ENCODE results near the gene PSD2. TPM values are rescaled to one million over a fixed set of nuclear protein-coding genes. Genes with fewer than 3 reads are reported as not detected.

PSD2 gene
- total and polyA plus RNA-seq, 2 experiments from 2014 or later, result 0.08 to 0.10 TPM

DNA sequence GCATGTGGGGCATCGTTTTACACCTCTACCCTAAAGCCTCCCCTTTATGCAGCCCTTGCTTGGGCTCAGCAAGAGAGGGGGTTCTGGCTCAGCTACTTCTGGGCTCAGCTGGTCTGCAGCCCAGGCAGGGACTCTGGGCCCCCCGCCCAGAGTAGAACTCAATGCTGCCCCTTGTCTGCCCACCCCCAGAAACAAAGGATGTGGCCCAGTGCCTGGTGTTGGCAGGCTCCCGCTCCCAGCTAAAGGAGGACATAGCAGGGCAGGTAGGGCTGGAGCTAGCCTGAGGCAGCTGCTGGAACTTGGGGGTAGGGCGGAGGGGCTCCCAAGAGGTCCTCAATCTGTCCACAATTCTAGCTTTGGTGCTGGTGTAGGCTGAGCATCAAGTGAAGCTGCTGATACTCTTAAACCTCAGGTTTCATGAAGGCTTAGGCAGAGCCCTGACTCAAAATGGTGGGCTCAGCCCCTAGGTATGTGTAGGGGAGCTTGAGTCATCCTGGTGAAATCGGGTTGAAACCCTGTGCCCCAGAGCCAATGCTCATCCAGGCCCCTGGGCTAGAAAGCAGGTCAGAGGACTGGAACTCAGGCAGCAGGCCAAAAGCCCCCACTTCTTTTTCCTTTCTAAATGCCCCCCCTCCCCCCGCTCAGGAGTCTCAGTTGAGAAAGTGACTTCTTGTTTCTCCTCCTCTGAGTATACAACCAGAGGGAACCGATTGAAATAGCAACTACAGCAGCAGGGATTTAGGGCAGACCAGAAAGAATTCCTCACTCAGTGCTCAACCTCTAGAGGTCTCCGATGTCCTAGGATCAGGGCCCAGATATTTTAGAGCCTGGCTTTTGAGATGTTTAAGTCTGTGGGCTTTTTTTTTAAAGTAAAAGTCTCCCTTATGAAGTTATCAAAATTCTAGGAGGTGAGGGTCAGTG, 11.4 kb downstream of the PSD2 start:
- Histone ChIP-seq H3K4me1 (ENCODE audit: insufficient read depth) (no peaks in the 10 kb centered on the region), H2AFZ (no peak overlapping the region), H3K36me3 (ENCODE audit: insufficient read depth) (no peaks in the 10 kb centered on the region), H3K4me3 (no peak overlapping the region), H3K27ac (ENCODE audit: low read depth) (no peak overlapping the region), H3K4me2 (no peak overlapping the region), H3K9me2 (ENCODE audit: insufficient read depth) (peaks cover 2% of the 10 kb centered on the region; the same call in 1 of the 2 replicates), H3F3A (replicated peaks; ENCODE audit: low read depth) (no peaks in the 10 kb centered on the region), H4K20me1 (replicated peaks; ENCODE audit: insufficient read depth) (no peaks in the 10 kb centered on the region; the same call in 1 of the 2 replicates), H3K27me3 (ENCODE audit: insufficient read depth) (no peaks in the 10 kb centered on the region), H3K79me2 (replicated peaks; ENCODE audit: insufficient read depth) (no peaks in the 10 kb centered on the region)
- H3K36me3 Mint-ChIP-seq (ENCODE audit: low read depth), result no peaks in the 10 kb centered on the region
- ATAC-seq (no peak), DNase-seq (ENCODE audit: low spot score) (no peak)
- H3K27ac Mint-ChIP-seq, result no peak overlapping the region
- no peaks in the 10 kb centered on the region; the same call in 2 of the 3 replicates for H3K4me1 Mint-ChIP-seq
- peaks cover 26% of the 10 kb centered on the region for H3K27me3 Mint-ChIP-seq (ENCODE audit: insufficient read depth, low read depth, poor library complexity)
- TF ChIP-seq POLR2AphosphoS5 (IDR thresholded peaks at IDR 0.05; ENCODE audit: low read depth) (no peak), STAT1 (IDR thresholded peaks at IDR 0.05; ENCODE audit: unreplicated experiment) (no peak)
- TF ChIP-seq, protein P1, sequence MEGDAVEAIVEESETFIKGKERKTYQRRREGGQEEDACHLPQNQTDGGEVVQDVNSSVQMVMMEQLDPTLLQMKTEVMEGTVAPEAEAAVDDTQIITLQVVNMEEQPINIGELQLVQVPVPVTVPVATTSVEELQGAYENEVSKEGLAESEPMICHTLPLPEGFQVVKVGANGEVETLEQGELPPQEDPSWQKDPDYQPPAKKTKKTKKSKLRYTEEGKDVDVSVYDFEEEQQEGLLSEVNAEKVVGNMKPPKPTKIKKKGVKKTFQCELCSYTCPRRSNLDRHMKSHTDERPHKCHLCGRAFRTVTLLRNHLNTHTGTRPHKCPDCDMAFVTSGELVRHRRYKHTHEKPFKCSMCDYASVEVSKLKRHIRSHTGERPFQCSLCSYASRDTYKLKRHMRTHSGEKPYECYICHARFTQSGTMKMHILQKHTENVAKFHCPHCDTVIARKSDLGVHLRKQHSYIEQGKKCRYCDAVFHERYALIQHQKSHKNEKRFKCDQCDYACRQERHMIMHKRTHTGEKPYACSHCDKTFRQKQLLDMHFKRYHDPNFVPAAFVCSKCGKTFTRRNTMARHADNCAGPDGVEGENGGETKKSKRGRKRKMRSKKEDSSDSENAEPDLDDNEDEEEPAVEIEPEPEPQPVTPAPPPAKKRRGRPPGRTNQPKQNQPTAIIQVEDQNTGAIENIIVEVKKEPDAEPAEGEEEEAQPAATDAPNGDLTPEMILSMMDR (conservative IDR thresholded peaks at IDR 0.05; ENCODE audit: low read depth in 2 of 2), result peak in 1 of 2 experiments; percentile 38; a peak in 2 of 4 replicates
- no peaks in the 10 kb centered on the region; the same call in 2 of the 3 replicates for H3K9me3 Mint-ChIP-seq
- no peak overlapping the region for H3K4me3 Mint-ChIP-seq

DNA sequence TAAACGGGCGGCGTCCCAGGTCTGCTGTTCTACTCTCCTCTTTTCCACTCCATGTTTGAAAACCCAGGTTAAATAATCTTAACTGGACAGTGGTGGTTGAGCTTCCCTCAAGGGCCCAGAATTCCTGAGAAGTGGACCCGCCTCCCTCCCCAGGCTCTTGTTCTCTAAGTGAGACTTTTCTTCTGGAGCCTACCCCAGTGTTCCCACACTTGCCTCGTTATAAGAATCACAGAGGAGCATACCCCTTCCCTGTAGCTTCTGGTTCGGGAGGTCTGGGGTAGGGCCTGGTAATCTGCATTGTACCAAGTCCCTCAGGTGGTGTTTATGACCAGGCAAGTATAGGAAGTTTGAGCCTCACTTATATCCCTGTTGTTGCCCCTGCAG, 12.0 kb downstream of the PSD2 start:
- Mint-ChIP-seq H3K27me3 (ENCODE audit: insufficient read depth, low read depth, poor library complexity) (peaks cover 26% of the 10 kb centered on the region), H3K4me3 (no peak overlapping the region), H3K4me1 (no peaks in the 10 kb centered on the region; the same call in 2 of the 3 replicates), H3K27ac (no peak overlapping the region), H3K36me3 (ENCODE audit: low read depth) (no peaks in the 10 kb centered on the region), H3K9me3 (no peaks in the 10 kb centered on the region; the same call in 2 of the 3 replicates)
- H3K4me2 ChIP-seq, result no peak overlapping the region
- H3F3A ChIP-seq (replicated peaks; ENCODE audit: low read depth), result no peaks in the 10 kb centered on the region
- ATAC-seq, result no peak
- H4K20me1 ChIP-seq (replicated peaks; ENCODE audit: insufficient read depth), result no peaks in the 10 kb centered on the region
- peaks cover under 1% of the 10 kb centered on the region; the same call in 1 of the 2 replicates for H3K9me2 ChIP-seq (ENCODE audit: insufficient read depth)
- no peak overlapping the region for H2AFZ ChIP-seq
- no peaks in the 10 kb centered on the region for H3K36me3 ChIP-seq (ENCODE audit: insufficient read depth)
- no peaks in the 10 kb centered on the region for H3K27me3 ChIP-seq (ENCODE audit: insufficient read depth)
- DNase-seq (ENCODE audit: low spot score), result no peak
- H3K4me3 ChIP-seq, result no peak overlapping the region
- no peaks in the 10 kb centered on the region for H3K4me1 ChIP-seq (ENCODE audit: insufficient read depth)
- H3K27ac ChIP-seq (ENCODE audit: low read depth), result no peak overlapping the region
- H3K79me2 ChIP-seq (replicated peaks; ENCODE audit: insufficient read depth), result no peaks in the 10 kb centered on the region
- TF ChIP-seq CREB1 (CRISPR knock-in tag; IDR thresholded peaks at IDR 0.05; ENCODE audit: low read depth) (no peak), ZNF114 (CRISPR knock-in tag; IDR thresholded peaks at IDR 0.05) (no peak), JUNB (IDR thresholded peaks at IDR 0.05; ENCODE audit: unreplicated experiment) (no peak), NANOG (IDR thresholded peaks at IDR 0.05; ENCODE audit: borderline replicate concordance) (no peak), POLR2AphosphoS5 (IDR thresholded peaks at IDR 0.05; ENCODE audit: low read depth) (no peak), STAT1 (IDR thresholded peaks at IDR 0.05; ENCODE audit: unreplicated experiment) (no peak), EZH2 (IDR thresholded peaks at IDR 0.05; ENCODE audit: low read depth, unreplicated experiment) (no peak), ZNF331 (CRISPR knock-in tag; IDR thresholded peaks at IDR 0.05; ENCODE audit: low read depth) (no peak)
- TF ChIP-seq, protein P1 (conservative IDR thresholded peaks at IDR 0.05; ENCODE audit: low read depth in 2 of 2), result no peak
- TF ChIP-seq, protein P2, sequence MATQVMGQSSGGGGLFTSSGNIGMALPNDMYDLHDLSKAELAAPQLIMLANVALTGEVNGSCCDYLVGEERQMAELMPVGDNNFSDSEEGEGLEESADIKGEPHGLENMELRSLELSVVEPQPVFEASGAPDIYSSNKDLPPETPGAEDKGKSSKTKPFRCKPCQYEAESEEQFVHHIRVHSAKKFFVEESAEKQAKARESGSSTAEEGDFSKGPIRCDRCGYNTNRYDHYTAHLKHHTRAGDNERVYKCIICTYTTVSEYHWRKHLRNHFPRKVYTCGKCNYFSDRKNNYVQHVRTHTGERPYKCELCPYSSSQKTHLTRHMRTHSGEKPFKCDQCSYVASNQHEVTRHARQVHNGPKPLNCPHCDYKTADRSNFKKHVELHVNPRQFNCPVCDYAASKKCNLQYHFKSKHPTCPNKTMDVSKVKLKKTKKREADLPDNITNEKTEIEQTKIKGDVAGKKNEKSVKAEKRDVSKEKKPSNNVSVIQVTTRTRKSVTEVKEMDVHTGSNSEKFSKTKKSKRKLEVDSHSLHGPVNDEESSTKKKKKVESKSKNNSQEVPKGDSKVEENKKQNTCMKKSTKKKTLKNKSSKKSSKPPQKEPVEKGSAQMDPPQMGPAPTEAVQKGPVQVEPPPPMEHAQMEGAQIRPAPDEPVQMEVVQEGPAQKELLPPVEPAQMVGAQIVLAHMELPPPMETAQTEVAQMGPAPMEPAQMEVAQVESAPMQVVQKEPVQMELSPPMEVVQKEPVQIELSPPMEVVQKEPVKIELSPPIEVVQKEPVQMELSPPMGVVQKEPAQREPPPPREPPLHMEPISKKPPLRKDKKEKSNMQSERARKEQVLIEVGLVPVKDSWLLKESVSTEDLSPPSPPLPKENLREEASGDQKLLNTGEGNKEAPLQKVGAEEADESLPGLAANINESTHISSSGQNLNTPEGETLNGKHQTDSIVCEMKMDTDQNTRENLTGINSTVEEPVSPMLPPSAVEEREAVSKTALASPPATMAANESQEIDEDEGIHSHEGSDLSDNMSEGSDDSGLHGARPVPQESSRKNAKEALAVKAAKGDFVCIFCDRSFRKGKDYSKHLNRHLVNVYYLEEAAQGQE (IDR thresholded peaks at IDR 0.05; ENCODE audit: unreplicated experiment), result no peak
